Measurements from ENCODE around the gene GCFC2.

The GCFC2 gene

DNA sequence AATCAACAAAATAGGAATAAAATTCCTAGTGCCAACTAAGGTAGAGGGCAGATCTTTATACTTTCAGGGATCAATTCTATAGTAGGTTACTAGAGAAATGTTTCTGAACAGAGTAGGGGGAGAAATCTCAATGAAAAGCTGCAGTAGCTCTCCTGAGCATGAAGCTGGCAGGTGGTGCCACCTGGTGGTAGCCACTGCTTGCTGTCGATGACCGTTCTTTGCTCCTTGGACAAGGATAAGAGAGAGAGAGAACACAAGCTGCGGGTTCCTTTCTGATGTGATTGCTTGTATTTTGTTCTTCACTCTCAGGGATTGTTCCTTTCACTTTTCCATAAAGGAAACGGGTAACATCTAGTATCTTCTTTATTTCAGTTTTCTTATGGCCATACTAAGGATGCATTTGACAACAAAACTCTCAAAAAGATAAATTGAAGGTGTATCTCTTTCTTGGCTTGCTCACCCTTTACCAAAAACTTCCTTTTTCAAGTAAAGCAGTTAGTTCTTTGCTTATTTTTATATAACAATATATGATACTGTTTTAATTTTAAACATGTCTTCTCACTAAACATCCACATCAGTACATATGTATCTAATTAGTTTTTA lies 82.7 kb downstream of the GCFC2 start:
- DNase-seq (ENCODE audit: low spot score) = peak; percentile 46

GRCh38 chr2:75622929-75623328 lies 87.8 kb downstream of the GCFC2 start:
- DNase-seq (ENCODE audit: low spot score) = no peak

- DNase-seq (ENCODE audit: low spot score) = no peak
Observed at GRCh38 chr2:75622500-75622899, 88.2 kb downstream of the GCFC2 start.

- DNase-seq (ENCODE audit: low spot score) = no peak
Observed at GRCh38 chr2:75621228-75621627, 89.5 kb downstream of the GCFC2 start.

DNA sequence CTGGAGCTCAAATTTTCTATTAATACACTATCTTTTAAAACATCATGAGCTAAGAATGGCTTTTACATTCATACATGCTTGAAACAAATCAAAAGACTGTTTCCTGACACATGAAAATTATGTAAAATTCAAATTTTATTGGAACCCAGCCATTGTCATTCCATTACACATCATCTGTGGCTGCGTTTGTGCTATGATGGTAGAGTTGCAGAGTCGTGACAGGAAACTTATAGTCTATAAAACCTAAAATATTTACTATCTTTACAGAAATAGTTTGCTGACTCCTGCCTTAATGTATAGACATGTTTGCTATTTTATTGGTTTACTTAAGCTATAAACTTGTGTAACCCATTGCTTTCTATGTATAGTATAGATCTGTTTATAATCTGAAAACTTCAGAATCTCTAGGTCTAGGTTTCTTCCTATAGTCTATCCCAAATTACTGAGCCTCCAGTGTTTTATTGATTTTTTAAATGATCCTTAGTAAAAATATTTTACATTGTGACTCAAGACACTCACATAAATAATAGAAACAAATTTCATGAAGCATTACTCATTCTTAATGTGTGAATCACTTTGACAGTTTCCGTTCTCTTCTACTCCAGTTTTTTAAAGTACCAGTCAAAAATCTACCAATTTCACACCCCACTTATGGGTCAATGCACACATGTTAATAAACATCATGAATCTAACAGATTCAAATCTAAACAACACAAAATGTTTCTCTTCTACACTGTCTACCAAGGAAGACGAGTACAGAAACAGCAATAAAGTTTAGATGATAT lies 90.6 kb downstream of the GCFC2 start:
- no peak for DNase-seq (ENCODE audit: low spot score)

DNA sequence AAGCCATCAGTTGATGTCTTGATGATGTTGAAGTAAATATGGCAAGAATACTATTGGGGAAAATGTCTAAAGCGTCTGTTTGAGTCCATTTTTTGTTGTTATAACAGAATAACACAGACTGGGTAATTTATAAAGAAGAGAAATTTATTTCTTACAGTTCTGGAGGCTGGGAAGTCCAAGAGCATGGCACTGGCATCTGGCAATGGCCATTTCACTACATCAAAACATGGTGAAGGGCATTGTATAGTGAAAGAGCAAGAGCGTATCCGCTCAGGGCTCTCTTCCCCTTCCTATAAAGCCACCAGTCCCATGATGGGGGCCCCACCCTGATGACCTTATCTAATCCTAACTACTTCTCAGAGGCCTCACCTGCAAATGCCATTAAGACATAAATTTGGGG lies 93.8 kb downstream of the GCFC2 start:
- DNase-seq (ENCODE audit: low spot score) = no peak

GRCh38 chr2:75616406-75616805 lies 94.3 kb downstream of the GCFC2 start:
- DNase-seq (ENCODE audit: low spot score) = no peak

GRCh38 chr2:75614162-75614651 lies 96.5 kb downstream of the GCFC2 start:
- DNase-seq (ENCODE audit: low spot score) = no peak

DNA sequence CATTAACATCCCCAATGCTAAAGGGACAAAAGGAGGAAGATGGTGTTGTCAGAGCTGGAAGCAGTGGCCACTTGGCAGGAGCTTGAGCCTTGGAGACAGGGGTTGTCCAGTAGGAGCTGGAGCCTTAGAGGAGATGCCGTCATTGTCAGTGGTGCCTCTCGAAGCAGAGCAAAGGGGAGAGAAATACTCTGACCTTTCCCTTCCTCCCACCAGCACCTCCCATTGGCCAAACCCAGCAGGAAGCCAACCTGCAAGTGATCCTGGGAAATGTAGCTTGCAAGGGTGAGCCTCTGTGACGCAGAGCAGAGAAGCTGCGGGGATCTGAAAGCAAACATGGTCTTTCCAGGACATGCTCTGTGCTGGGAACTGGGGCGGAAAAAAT lies 97.9 kb downstream of the GCFC2 start:
- no peak for DNase-seq (ENCODE audit: low spot score)
